ENCODE results near the gene GFM1. TPM values are rescaled to one million over a fixed set of nuclear protein-coding genes. Genes with fewer than 3 reads are reported as not detected.

The GFM1 gene
- polyA plus RNA-seq, 1 experiment: 13.9 TPM

- DNase-seq (ENCODE audit: low read depth): no peak
- H3K4me3 ChIP-seq (ENCODE audit: low read depth, low read length): no peak overlapping the region
- H3K36me3 ChIP-seq (ENCODE audit: control insufficient read depth, insufficient read depth, low read length): no peaks in the 10 kb centered on the region
- TF ChIP-seq CTCF (IDR thresholded peaks at IDR 0.05; ENCODE audit: insufficient read depth, low read depth, low read length): peak; percentile 78
- ChIA-PET POLR2A (no interaction called here), CTCF (interaction anchor here (0.7 to 7.0 kb wide), 31 partner anchors 9 to 532 kb away, joined by 3 to 158 read pairs (median 5); partner anchors contain the start of genes GFM1 and LXN)
- no peaks in the 10 kb centered on the region for H3K27me3 ChIP-seq (ENCODE audit: control insufficient read depth, insufficient read depth, low read length)
Measured at GRCh38 chr3:158727206-158728060, 83.1 kb downstream of the GFM1 start.

GRCh38 chr3:158728061-158728377 lies 83.7 kb downstream of the GFM1 start:
- H3K4me3 ChIP-seq (ENCODE audit: low read depth, low read length): no peak overlapping the region
- ChIA-PET CTCF (interaction anchor here (0.7 to 7.0 kb wide), 29 partner anchors 8 to 532 kb away, joined by 3 to 158 read pairs (median 5); partner anchors contain the start of genes GFM1 and LXN), POLR2A (no interaction called here)
- no peak for TF ChIP-seq CTCF (IDR thresholded peaks at IDR 0.05; ENCODE audit: insufficient read depth, low read depth, low read length)
- H3K36me3 ChIP-seq (ENCODE audit: control insufficient read depth, insufficient read depth, low read length): no peaks in the 10 kb centered on the region
- no peaks in the 10 kb centered on the region for H3K27me3 ChIP-seq (ENCODE audit: control insufficient read depth, insufficient read depth, low read length)
- no peak for DNase-seq (ENCODE audit: low read depth)

- CTCF ChIA-PET: interaction anchor here (0.6 to 7.0 kb wide), 11 partner anchors 19 to 189 kb away, joined by 3 to 158 read pairs (median 5); partner anchors contain the start of gene GFM1
- POLR2A ChIA-PET: no interaction called here
Measured at GRCh38 chr3:158728851-158729250, 84.5 kb downstream of the GFM1 start.

GRCh38 chr3:158731486-158731885 lies 87.2 kb downstream of the GFM1 start:
- peak overlapping the region; percentile 45; the same call in 1 of the 2 replicates for H3K4me3 ChIP-seq (ENCODE audit: low read depth, low read length)
- no peaks in the 10 kb centered on the region for H3K27me3 ChIP-seq (ENCODE audit: control insufficient read depth, insufficient read depth, low read length)
- ChIA-PET CTCF (interaction anchor here (7.0 kb wide), 1 partner anchor 56 kb away, joined by 158 read pairs; no protein-coding TSS in a partner anchor), POLR2A (no interaction called here)
- no peak for TF ChIP-seq CTCF (IDR thresholded peaks at IDR 0.05; ENCODE audit: insufficient read depth, low read depth, low read length)
- no peaks in the 10 kb centered on the region for H3K36me3 ChIP-seq (ENCODE audit: control insufficient read depth, insufficient read depth, low read length)
- DNase-seq (ENCODE audit: low read depth): no peak

More at GRCh38 chr3:158728851-158729250, 84.5 kb downstream of the GFM1 start:
- no peak overlapping the region for H3K4me3 ChIP-seq (ENCODE audit: low read depth, low read length)
- H3K36me3 ChIP-seq (ENCODE audit: control insufficient read depth, insufficient read depth, low read length): no peaks in the 10 kb centered on the region
- no peaks in the 10 kb centered on the region for H3K27me3 ChIP-seq (ENCODE audit: control insufficient read depth, insufficient read depth, low read length)
- TF ChIP-seq CTCF (IDR thresholded peaks at IDR 0.05; ENCODE audit: insufficient read depth, low read depth, low read length): no peak
- DNase-seq (ENCODE audit: low read depth): no peak

All from BJ (cell line).